ENCODE data around the gene SPEF2. TPM values are rescaled to one million over a fixed set of nuclear protein-coding genes. Genes with fewer than 3 reads are reported as not detected.

Gene SPEF2
- total and polyA plus RNA-seq, 2 of the 13 experiments (the other 11 are each of a cell fraction or from before 2014, with no cell fraction given), result 1.5 to 2.3 TPM

DNA sequence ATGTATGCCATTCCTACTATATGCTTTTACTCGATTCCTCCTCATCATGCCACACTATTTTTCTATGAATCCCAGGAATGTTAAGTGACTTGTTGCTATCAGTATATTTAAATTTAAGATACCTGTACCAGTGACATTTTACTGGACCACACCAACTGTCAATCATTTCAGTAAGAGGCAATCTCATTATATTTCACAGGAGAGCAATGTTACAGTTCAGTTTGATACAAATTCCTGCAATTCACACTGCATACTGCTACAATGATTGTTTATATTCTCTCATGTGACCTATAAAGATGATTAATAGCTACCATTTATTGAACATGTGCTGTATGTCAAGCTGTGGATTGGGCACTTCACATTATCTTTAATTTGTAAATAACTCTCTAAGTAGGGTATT, 30.0 kb downstream of the SPEF2 start (continued):
- TF ChIP-seq, protein P1, sequence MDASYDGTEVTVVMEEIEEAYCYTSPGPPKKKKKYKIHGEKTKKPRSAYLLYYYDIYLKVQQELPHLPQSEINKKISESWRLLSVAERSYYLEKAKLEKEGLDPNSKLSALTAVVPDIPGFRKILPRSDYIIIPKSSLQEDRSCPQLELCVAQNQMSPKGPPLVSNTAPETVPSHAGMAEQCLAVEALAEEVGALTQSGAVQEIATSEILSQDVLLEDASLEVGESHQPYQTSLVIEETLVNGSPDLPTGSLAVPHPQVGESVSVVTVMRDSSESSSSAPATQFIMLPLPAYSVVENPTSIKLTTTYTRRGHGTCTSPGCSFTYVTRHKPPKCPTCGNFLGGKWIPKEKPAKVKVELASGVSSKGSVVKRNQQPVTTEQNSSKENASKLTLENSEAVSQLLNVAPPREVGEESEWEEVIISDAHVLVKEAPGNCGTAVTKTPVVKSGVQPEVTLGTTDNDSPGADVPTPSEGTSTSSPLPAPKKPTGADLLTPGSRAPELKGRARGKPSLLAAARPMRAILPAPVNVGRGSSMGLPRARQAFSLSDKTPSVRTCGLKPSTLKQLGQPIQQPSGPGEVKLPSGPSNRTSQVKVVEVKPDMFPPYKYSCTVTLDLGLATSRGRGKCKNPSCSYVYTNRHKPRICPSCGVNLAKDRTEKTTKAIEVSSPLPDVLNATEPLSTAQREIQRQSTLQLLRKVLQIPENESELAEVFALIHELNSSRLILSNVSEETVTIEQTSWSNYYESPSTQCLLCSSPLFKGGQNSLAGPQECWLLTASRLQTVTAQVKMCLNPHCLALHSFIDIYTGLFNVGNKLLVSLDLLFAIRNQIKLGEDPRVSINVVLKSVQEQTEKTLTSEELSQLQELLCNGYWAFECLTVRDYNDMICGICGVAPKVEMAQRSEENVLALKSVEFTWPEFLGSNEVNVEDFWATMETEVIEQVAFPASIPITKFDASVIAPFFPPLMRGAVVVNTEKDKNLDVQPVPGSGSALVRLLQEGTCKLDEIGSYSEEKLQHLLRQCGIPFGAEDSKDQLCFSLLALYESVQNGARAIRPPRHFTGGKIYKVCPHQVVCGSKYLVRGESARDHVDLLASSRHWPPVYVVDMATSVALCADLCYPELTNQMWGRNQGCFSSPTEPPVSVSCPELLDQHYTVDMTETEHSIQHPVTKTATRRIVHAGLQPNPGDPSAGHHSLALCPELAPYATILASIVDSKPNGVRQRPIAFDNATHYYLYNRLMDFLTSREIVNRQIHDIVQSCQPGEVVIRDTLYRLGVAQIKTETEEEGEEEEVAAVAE (CRISPR knock-in tag; IDR thresholded peaks at IDR 0.05; ENCODE audit: borderline replicate concordance), result no peak
- no peak for TF ChIP-seq SAFB2 (CRISPR knock-in tag; IDR thresholded peaks at IDR 0.05; ENCODE audit: borderline replicate concordance, low read depth)
- no peak for TF ChIP-seq ZBTB21 (CRISPR knock-in tag; IDR thresholded peaks at IDR 0.05)
- no peak for TF ChIP-seq ZNF775 (CRISPR knock-in tag; IDR thresholded peaks at IDR 0.05; ENCODE audit: borderline replicate concordance)
- no peak for TF ChIP-seq ATRX (CRISPR knock-in tag; IDR thresholded peaks at IDR 0.05; ENCODE audit: borderline replicate concordance)
- TF ChIP-seq, protein P2, sequence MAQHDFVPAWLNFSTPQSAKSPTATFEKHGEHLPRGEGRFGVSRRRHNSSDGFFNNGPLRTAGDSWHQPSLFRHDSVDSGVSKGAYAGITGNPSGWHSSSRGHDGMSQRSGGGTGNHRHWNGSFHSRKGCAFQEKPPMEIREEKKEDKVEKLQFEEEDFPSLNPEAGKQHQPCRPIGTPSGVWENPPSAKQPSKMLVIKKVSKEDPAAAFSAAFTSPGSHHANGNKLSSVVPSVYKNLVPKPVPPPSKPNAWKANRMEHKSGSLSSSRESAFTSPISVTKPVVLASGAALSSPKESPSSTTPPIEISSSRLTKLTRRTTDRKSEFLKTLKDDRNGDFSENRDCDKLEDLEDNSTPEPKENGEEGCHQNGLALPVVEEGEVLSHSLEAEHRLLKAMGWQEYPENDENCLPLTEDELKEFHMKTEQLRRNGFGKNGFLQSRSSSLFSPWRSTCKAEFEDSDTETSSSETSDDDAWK (CRISPR knock-in tag; IDR thresholded peaks at IDR 0.05), result no peak
- TF ChIP-seq, protein P3, sequence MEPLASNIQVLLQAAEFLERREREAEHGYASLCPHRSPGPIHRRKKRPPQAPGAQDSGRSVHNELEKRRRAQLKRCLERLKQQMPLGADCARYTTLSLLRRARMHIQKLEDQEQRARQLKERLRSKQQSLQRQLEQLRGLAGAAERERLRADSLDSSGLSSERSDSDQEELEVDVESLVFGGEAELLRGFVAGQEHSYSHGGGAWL (CRISPR knock-in tag; IDR thresholded peaks at IDR 0.05), result no peak
